ENCODE measurements around the gene CLTB. TPM values are rescaled to one million over a fixed set of nuclear protein-coding genes. Genes with fewer than 3 reads are reported as not detected.

The CLTB gene
- total RNA-seq, 2 experiments from 2014 or later: 69.5 to 73.2 TPM

DNA sequence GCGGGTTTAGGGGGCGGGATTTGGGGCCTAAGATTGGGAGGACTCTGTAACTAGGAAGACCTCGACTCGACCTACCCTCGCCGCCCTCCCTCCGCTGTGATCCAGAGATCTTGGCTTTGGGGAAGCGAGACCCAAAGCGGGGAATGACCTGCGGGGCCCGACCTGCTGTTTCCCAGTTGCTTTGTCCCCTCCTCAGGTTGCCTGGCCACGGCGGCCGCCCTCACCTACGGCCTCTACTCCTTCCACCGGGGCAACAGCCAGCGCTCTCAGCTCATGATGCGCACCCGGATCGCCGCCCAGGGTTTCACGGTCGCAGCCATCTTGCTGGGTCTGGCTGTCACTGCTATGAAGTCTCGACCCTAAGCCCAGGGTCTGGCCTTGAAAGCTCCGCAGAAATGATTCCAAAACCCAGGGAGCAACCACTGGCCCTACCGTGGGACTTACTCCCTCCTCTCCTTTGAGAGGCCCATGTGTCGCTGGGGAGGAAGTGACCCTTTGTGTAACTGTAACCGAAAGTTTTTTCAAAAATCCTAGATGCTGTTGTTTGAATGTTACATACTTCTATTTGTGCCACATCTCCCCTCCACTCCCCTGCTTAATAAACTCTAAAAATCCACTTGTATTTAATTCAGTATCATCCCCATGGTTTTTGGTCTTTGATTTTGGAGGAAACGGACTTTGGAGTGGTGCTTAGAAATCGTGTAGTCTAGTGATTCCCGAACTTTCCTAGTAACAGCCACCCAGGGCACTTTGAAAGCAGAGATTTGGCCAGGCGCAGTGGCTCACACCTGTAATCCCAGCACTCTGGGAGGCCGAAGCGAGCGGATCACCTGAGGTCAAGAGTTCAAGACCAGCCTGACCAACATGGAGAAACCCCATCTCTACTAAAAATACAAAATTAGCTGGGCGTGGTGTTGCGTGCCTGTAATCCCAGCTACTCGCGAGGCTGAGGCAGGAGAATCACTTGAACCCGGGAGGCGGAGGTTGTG lies 26.9 kb downstream of the CLTB start:
- Histone ChIP-seq H3K4me1 (ENCODE audit: insufficient read depth, low read length) (peaks cover 33% of the 10 kb centered on the region), H3K36me3 (ENCODE audit: insufficient read depth, low read length) (peaks cover 41% of the 10 kb centered on the region), H3K27me3 (ENCODE audit: control insufficient read depth in 1 of 2, insufficient read depth in 2 of 2, low read length in 2 of 2) (no peaks in the 10 kb centered on the region), H3K9me3 (ENCODE audit: control insufficient read depth in 1 of 2, insufficient read depth in 1 of 2, low read length in 2 of 2) (peaks cover 0 to 5% of the 10 kb centered on the region in 2 experiments), H3K27ac (ENCODE audit: low read depth in 1 of 2, low read length in 2 of 2) (peak overlapping the region; percentile 87 to 95), H3K4me3 (ENCODE audit: low read length) (peak overlapping the region; percentile 79)
- Mint-ChIP-seq H3K27me3 (no peaks in the 10 kb centered on the region), H3K9me3 (no peaks in the 10 kb centered on the region), H3K36me3 (ENCODE audit: low read depth) (peaks cover 59% of the 10 kb centered on the region), H3K4me1 (ENCODE audit: low read depth) (peaks cover 38% of the 10 kb centered on the region), H3K27ac (peak overlapping the region; percentile 97), H3K4me3 (peak overlapping the region; percentile 98)
- intact Hi-C loops (cut with DNase I, micrococcal nuclease): loop anchor here (2.0 to 10.0 kb wide), 6 partner anchors 59 to 1168 kb away; partner anchors contain the start of genes FAF2 (in 2 of the 2), FGFR4 (in 1 of the 2), LMAN2 (in 1 of the 2) and RGS14 (in 1 of the 2)
- POLR2A ChIA-PET: interaction anchor here (0.9 to 4.8 kb wide), 11 partner anchors 15 to 744 kb away, joined by 3 to 77 read pairs (median 7); partner anchors contain the start of genes ARL10, FAF2, KIAA1191 and RNF44
- TF ChIP-seq, protein P1, sequence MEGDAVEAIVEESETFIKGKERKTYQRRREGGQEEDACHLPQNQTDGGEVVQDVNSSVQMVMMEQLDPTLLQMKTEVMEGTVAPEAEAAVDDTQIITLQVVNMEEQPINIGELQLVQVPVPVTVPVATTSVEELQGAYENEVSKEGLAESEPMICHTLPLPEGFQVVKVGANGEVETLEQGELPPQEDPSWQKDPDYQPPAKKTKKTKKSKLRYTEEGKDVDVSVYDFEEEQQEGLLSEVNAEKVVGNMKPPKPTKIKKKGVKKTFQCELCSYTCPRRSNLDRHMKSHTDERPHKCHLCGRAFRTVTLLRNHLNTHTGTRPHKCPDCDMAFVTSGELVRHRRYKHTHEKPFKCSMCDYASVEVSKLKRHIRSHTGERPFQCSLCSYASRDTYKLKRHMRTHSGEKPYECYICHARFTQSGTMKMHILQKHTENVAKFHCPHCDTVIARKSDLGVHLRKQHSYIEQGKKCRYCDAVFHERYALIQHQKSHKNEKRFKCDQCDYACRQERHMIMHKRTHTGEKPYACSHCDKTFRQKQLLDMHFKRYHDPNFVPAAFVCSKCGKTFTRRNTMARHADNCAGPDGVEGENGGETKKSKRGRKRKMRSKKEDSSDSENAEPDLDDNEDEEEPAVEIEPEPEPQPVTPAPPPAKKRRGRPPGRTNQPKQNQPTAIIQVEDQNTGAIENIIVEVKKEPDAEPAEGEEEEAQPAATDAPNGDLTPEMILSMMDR (IDR thresholded peaks at IDR 0.05): no peak
- CTCF ChIA-PET: no interaction called here
- DNase-seq (no peak), ATAC-seq (ENCODE audit: poor library complexity) (peak; percentile 35)

DNA sequence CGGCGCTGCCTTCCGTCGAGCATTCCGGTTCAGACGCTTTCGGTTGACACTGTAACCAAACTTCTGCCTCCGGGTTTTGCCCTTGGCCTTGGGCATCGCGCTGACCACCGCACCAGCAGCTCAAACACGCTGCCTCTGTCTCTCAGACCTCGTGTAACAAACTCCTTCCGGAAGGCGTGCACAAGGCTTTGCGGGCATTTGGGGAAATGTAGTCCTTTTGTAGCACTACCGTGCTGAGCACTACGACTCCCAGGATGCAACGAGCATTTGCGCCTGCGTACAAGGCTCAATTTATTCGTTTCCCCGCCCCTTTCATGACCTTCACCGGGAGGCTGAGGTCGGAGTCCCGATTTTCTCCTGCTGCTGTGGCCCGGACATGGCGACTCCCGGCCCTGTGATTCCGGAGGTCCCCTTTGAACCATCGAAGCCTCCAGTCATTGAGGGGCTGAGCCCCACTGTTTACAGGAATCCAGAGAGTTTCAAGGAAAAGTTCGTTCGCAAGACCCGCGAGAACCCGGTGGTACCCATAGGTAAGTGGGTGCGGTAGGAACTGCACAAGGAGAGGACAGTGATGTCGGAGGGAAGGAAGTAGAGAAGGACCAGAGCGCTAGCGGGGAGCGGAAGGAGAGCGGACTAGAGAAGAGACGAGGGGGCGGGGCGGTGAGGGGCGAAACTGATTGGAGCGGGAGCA lies 27.8 kb downstream of the CLTB start, which contains the start of the genes HIGD2A and NOP16:
HIGD2A (plus strand) TSS at position 308 of the 691 bp plus-strand sequence; CDS start at position 377, 69 bp downstream.
NOP16 (minus strand) TSS at position 155 of the 691 bp plus-strand sequence; CDS start at position 96, 59 bp downstream.
- TF ChIP-seq, protein P1 (IDR thresholded peaks at IDR 0.05): no peak
- ATAC-seq (ENCODE audit: poor library complexity) (peak; percentile 87), DNase-seq (peak; percentile 96 to 100 (median 99))
- H3K4me3 Mint-ChIP-seq: peak within 1 kb of the TSS; percentile 98
- H3K36me3 Mint-ChIP-seq (ENCODE audit: low read depth): peaks cover 67% of the 10 kb centered on the region
- H3K27ac Mint-ChIP-seq: peak within 1 kb of the TSS; percentile 97
- peak within 1 kb of the TSS; percentile 79 for H3K4me3 ChIP-seq (ENCODE audit: low read length)
- peaks cover 33% of the 10 kb centered on the region for H3K4me1 ChIP-seq (ENCODE audit: insufficient read depth, low read length)
- H3K9me3 ChIP-seq (ENCODE audit: control insufficient read depth in 1 of 2, insufficient read depth in 1 of 2, low read length in 2 of 2): peaks cover 0 to 5% of the 10 kb centered on the region in 2 experiments
- H3K27ac ChIP-seq (ENCODE audit: low read depth in 1 of 2, low read length in 2 of 2): peak within 1 kb of the TSS; percentile 87 to 95
- no peaks in the 10 kb centered on the region for H3K9me3 Mint-ChIP-seq
- POLR2A ChIA-PET: interaction anchor here (0.5 to 4.8 kb wide), 12 partner anchors 14 to 745 kb away, joined by 3 to 77 read pairs (median 6); partner anchors contain the start of genes ARL10, FAF2, KIAA1191 and RNF44
- CTCF ChIA-PET: interaction anchor here (0.6 to 1.8 kb wide), 2 partner anchors 59 to 617 kb away, joined by 3 to 6 read pairs; no protein-coding TSS in a partner anchor
- H3K36me3 ChIP-seq (ENCODE audit: insufficient read depth, low read length): peaks cover 45% of the 10 kb centered on the region
- H3K27me3 ChIP-seq (ENCODE audit: control insufficient read depth in 1 of 2, insufficient read depth in 2 of 2, low read length in 2 of 2): no peaks in the 10 kb centered on the region
- H3K4me1 Mint-ChIP-seq (ENCODE audit: low read depth): peaks cover 38% of the 10 kb centered on the region
- no peaks in the 10 kb centered on the region for H3K27me3 Mint-ChIP-seq
- intact Hi-C loops (cut with DNase I, micrococcal nuclease): loop anchor here (1.0 to 10.0 kb wide), 6 partner anchors 27 to 1169 kb away; partner anchors contain the start of genes FAF2 (in 2 of the 2), KIAA1191 (in 2 of the 2), FGFR4 (in 1 of the 2) and LMAN2 (in 1 of the 2)
